ENCODE results near the gene LTF. TPM values are rescaled to one million over a fixed set of nuclear protein-coding genes. Genes with fewer than 3 reads are reported as not detected.
"Not testable (repeated sequence)": the region's sequence is repeated elsewhere in the genome, so short reads cannot be mapped to it uniquely, and the experiment has no call there.

Gene LTF
- total RNA-seq, 1 donor from 2014 or later: not detected

- no peak for DNase-seq (ENCODE audit: low read depth, low spot score)
Measured at GRCh38 chr3:46416125-46416810, 48.4 kb downstream of the LTF start.

- DNase-seq (ENCODE audit: low read depth, low spot score): no peak
Measured at GRCh38 chr3:46414739-46415138, 50.0 kb downstream of the LTF start.

DNA sequence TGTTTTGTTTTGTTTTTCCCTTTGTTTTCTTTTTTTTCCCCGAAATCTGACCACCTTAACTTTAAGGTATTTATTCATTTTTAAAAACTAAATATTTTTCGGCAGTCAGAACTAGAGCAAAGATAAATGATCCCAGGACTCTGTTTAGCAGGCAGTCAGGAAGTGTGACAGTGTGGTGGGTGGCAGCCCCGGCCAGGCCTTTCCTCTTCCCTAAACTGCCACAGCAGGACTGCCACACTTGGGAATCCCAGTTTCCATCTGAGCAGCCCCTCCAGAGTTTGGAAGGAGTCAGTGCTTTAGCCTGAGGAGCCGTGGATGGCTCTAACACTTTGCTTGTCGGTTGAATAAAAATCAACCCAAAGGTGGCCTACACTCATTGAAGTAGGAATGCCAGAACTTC, 50.8 kb downstream of the LTF start:
- DNase-seq (ENCODE audit: low read depth, low spot score): no peak

- DNase-seq (ENCODE audit: low read depth, low spot score): peak; percentile 30
Measured at GRCh38 chr3:46412786-46413298, 51.9 kb downstream of the LTF start.

DNA sequence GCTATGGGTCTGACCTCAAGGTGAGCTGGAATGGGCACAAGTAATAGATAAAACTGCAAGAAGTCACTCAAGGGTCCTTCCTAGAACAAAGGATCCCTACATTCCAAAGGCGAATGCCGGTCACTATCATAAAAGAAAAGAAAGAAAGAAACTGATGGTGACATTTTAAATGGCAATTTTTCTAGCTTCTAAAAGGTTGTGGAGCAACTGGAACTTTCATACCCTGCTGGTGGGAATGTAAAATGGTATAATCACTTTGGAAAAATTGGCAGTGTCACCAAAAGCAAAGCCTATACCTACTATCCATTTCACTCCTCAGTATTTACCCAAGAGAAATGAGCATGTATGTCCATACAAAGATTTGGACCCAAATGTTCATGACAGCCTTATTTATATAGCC, 53.4 kb downstream of the LTF start:
- DNase-seq (ENCODE audit: low read depth, low spot score): no peak

GRCh38 chr3:46410669-46411068, 54.0 kb downstream of the LTF start:
- no peak for DNase-seq (ENCODE audit: low read depth, low spot score)

GRCh38 chr3:46409739-46410489, 54.8 kb downstream of the LTF start:
- DNase-seq (ENCODE audit: low read depth, low spot score): no peak

- no peak for DNase-seq (ENCODE audit: low read depth, low spot score)
Measured at GRCh38 chr3:46408853-46409252, 55.9 kb downstream of the LTF start.

DNA sequence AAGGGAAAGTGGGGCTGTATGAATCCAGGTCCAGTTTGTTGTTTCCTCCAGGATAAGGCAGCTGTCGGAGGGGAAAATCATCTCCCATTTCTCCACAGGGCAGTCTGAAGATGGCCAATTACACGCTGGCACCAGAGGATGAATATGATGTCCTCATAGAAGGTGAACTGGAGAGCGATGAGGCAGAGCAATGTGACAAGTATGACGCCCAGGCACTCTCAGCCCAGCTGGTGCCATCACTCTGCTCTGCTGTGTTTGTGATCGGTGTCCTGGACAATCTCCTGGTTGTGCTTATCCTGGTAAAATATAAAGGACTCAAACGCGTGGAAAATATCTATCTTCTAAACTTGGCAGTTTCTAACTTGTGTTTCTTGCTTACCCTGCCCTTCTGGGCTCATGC, 56.7 kb downstream of the LTF start:
- no peak for DNase-seq (ENCODE audit: low read depth, low spot score)

GRCh38 chr3:46406788-46407611, 57.7 kb downstream of the LTF start, which contains the start of the genes CCR5AS and CCRL2:
Gene CCR5AS (minus strand): TSS chr3:46407066.
Gene CCRL2 (plus strand): TSS chr3:46407259. CDS start chr3:46408080, 821 bp downstream.
- peak; percentile 79 for DNase-seq (ENCODE audit: low read depth, low spot score)

DNA sequence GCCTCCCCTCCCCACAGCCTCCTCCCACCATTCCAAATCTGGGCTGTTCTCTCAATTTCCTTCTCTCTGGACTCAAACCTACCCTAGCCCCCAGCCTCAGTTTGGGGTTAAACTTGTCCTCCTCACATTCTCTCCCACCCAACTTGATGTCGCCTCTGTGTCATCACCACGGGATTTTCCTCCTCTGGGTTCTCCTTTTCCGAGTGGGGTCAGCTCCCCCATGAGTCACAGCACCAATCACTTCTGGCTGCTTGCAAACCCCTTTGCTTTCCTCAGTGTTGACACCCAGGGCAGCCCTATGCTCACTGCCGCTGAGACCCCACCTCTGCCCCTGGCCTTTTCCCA, 58.3 kb downstream of the LTF start:
- DNase-seq (ENCODE audit: low read depth, low spot score): no peak

- DNase-seq (ENCODE audit: low read depth, low spot score): no peak
Measured at GRCh38 chr3:46405301-46406019, 59.2 kb downstream of the LTF start.

DNA sequence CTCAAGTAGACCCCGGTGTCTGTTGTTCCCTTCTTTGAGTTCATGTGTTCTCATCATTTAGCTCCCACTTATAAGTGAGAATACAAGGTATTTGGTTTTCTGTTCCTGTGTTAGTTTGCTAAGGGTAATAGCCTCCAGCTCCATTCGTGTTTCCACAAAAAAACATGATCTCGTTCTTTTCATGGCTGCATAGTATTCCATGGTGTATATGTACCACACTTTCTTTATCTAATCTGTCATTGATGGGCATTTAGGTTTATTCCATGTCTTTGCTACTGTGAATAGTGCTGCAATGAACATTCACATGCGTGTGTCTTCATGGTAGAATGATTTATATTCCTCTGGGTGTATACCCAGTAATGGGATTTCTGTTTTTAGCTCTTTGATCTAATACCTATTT, 61.8 kb downstream of the LTF start:
- DNase-seq (ENCODE audit: low read depth, low spot score): not testable (repeated sequence)

- DNase-seq (ENCODE audit: low read depth, low spot score): no peak
Measured at GRCh38 chr3:46401579-46401978, 63.1 kb downstream of the LTF start.

- DNase-seq (ENCODE audit: low read depth, low spot score): no peak
Measured at GRCh38 chr3:46400846-46401245, 63.9 kb downstream of the LTF start.

- DNase-seq (ENCODE audit: low read depth, low spot score): peak; percentile 36
Measured at GRCh38 chr3:46400000-46400734, 64.5 kb downstream of the LTF start.

DNA sequence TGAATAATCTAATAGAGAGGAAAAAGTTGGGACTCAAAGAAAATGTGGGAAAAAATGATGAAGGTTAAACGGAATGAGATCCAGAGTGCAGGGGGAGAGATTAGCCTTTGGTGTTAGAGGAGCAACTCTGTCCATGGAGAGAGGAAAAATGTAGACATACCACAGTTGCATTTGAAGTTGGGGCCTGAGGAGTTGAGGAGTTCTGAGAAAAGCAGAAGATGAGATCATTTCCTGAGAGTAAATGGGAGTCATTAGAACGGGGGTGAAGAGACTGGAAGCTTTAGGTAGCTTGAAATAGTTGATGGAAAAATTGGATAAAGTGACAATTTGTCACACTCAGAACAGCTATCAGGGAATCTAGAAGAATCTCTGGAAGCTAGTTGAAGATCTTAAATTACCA, 65.1 kb downstream of the LTF start:
- DNase-seq (ENCODE audit: low read depth, low spot score): no peak

DNA sequence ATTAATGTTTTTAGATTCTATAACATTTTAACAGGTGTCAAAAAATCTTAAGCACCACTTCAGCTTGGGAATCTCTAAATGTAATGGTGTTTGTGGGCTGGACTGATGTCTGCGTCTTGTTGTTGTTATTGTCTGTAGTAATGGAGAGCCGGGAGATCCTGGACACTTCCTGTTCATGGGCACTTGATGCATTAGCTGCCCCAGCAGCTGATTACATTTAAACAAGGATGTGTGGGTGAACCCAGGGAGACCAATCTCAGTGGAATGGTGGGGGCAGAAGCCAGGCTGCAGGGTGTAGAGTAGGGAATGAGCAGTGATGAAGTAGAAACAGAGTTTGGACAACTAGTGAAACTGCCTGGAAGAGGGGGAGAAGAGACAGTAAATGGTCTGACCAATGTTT, 65.6 kb downstream of the LTF start:
- no peak for DNase-seq (ENCODE audit: low read depth, low spot score)

GRCh38 chr3:46398186-46398955, 66.3 kb downstream of the LTF start:
- DNase-seq (ENCODE audit: low read depth, low spot score): no peak

DNA sequence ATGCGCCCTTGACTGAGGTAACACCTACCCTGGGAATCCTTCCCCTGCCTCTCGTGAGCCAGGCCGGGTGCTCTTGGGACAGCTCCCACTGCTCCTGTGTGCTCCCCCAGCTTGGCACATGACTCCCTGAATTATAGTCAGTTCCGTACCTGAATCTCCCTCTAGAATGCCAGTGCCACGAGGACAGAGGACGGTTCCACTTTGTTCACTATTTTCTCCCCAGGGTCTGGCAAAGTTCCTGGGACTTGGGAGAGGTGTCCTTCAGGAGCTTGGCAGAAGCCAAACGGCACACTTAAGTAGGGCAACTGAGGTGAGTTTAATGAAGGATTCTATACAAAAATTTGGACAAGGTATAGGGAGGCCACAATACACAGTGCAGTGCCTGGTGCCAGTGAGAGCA, 67.6 kb downstream of the LTF start:
- DNase-seq (ENCODE audit: low read depth, low spot score): no peak
